ENCODE data around the gene YTHDC1. TPM values are rescaled to one million over a fixed set of nuclear protein-coding genes. Genes with fewer than 3 reads are reported as not detected.
"Not testable (repeated sequence)": the region's sequence is repeated elsewhere in the genome, so short reads cannot be mapped to it uniquely, and the experiment has no call there.

Gene YTHDC1
- total RNA-seq, 1 experiment from 2014 or later: 28.5 TPM

DNA sequence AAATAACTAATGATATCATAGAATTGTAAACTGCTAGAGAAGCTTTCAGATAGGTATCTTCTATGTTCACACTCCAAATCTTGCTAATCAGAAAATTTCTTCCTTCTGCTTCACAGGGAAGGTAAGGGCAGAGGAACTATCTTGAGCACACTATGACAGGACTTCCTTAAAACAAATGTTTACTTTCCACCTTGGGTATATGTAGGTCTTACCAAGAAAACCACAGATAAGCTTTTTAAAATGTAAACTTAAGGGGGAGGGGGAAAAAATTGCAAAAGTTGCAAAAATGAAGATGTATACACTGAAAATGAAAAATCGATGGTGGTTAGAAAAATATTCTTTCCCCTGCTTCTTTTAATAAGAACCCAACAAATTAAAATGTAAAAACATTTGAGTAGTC is 30.9 kb downstream of the YTHDC1 start:
- DNase-seq (ENCODE audit: low read depth, low spot score): no peak
- in situ Hi-C loops (cut with HindIII; ENCODE audit: low pct_unique_long_range_greater_than_20kb, low sequenced_read_pairs): no loop called here

DNA sequence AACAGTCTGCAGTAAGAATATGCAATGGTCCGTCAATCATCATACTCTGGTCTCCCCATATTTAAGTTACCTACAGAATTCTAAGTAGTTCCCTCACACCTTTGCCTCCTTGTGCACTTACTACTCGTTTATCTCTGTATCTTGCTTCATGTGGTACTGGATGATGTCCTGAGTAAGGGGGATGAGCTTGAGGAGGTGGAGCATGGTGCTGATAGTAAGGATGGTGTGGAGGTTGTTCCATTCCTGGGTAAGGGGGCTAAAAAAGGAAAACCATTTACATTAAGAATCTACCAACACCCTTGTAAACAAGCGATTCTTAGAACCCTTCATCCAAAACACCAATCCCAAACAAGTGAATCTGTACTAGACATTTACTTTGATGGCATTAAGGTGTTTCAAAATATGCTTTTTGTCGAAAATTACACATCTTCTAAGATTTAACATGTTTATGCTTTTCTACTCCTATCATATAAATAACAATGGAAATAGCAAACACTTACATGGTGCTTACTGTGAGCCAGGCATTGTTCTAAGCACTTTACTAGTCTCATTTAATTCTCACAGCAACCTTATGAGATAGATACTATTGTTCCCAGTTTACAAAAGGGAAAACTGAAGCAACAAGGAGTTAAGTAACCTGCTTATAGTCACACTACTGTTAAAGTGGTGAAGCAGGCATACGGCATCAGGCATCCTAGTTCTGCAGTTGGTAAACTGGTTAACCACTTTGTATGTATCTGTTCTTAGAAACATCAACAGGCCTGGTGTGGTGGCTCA is 33.5 kb downstream of the YTHDC1 start:
- in situ Hi-C loops (cut with HindIII; ENCODE audit: low pct_unique_long_range_greater_than_20kb, low sequenced_read_pairs): no loop called here
- DNase-seq (ENCODE audit: low read depth, low spot score): no peak

DNA sequence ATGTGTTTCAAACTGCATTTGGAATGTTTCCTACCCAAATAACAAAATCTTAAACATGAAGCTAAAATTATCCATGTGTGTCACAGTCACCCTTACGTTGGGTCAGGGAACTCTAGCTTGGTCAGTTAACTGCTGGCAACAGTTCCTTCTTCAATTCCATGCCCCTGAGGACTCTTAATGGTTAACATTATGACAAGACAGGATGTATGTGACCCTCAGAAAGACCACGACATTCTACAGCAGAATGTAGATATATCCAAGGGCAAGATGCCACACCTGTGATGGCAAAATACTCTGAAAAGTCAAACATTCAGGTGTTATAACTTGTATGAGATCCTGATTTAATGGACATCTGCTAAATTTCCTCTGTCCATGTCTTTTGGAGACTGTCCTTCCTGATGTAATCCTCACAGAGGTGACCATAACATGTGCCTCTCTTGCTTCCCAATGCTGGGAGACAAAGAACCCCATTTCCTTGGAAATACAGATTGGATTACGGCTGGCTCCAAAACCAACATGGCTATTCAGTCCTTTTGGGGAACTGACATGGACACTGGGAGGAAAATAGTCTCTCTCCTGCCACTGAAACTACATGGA is 39.1 kb downstream of the YTHDC1 start:
- in situ Hi-C loops (cut with HindIII; ENCODE audit: low pct_unique_long_range_greater_than_20kb, low sequenced_read_pairs): no loop called here
- DNase-seq (ENCODE audit: low read depth, low spot score): no peak

- in situ Hi-C loops (cut with HindIII; ENCODE audit: low pct_unique_long_range_greater_than_20kb, low sequenced_read_pairs): no loop called here
- DNase-seq (ENCODE audit: low read depth, low spot score): no peak
Measured at GRCh38 chr4:68304731-68305130, 45.2 kb downstream of the YTHDC1 start.

DNA sequence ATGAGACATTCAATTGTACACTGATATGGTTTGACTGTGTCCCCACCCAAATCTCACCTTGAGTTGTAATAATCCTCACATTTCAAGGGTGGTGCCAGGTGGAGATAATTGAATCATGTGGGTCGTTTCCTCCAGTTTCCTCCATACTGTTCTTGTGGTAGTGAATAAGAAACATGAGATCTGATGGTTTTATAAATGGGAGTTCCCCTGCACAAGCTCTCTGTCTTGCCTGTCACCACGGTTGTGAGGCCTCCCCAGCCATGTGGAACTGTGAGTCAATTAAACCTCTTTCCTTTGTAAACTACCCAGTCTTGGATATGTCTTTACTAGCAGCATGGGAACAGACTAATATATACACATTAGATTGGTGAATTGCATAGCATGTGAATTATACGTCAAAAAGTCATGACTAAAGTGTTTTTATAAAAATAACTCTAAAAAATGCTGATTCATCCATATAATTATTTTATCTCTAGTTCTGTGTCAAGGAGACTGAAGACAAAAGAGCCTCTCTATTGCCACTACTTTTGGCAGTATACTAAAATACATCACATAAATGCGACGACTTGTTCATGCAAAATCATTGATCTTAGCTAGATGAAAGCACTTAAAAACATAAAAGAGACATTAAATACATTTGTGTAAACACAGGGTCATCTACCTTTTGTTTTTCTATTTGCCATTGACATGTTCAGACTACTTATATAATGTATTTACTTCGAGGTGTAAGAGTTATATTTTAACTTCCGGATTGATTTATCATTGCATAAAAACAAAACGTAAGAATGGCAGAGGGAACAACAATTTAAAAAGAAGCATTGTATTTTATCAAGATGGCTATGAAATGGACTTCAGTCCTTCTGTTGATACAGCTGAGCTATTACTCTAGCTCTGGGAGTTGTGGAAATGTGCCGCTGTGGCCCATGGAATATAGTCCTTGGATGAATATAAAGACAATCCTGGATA is 50.1 kb downstream of the YTHDC1 start:
- DNase-seq (ENCODE audit: low read depth, low spot score): no peak
- in situ Hi-C loops (cut with HindIII; ENCODE audit: low pct_unique_long_range_greater_than_20kb, low sequenced_read_pairs): no loop called here

DNA sequence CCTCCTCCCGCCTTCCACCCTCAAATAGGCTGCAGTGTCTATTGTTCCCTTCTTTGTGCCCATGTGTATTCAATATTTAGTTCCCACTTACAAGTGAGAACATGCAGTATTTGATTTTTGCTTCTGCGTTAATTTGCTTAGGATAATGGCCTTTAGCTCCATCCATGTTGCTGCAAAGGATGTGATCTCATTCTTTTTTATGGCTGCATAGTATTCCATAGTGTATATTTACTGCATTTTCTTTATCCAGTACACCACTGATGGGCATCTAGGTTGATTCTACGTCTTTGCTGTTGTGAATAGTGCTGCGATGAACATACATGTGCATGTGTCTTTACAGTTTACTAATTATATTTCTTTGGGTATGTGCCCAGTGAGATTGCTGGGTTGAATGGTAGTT is 52.8 kb downstream of the YTHDC1 start:
- in situ Hi-C loops (cut with HindIII; ENCODE audit: low pct_unique_long_range_greater_than_20kb, low sequenced_read_pairs): no loop called here
- DNase-seq (ENCODE audit: low read depth, low spot score): no peak

DNA sequence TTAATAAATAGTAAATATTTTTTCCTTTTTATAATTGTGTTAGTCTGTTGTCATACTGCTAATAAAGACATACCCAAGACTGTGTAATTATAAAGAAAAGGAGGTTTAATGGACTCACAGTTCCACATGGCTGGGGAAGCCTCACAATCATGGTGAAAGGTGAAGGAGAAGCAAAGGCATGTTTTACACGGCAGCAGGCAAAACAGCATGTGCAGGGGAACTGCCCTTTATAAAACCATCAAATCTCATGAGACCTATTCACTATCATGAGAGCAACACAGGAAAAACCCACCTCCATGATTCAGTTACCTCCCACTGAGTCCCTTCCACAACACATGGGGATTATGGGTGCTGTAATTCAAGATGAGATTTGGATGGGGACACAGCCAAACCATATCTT is 58.6 kb downstream of the YTHDC1 start:
- in situ Hi-C loops (cut with HindIII; ENCODE audit: low pct_unique_long_range_greater_than_20kb, low sequenced_read_pairs): no loop called here
- DNase-seq (ENCODE audit: low read depth, low spot score): no peak

DNA sequence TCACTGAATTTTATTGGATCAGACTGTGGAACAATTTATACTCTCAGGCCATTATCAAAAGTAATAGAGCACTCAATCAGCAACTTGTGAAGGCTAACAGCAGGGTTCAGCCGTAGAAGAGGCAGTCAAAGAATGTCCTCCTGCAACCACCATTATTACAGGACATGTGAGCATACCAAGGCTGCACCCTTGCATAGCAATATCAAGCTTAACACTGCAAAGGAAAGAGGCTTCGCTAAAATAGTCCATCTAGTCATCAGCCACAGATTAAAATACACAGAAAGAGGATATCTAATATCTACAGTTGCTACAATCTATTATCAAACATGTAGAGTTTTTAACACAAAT is 61.5 kb downstream of the YTHDC1 start:
- in situ Hi-C loops (cut with HindIII; ENCODE audit: low pct_unique_long_range_greater_than_20kb, low sequenced_read_pairs): no loop called here
- no peak for DNase-seq (ENCODE audit: low read depth, low spot score)

- no peak for DNase-seq (ENCODE audit: low read depth, low spot score)
- in situ Hi-C loops (cut with HindIII; ENCODE audit: low pct_unique_long_range_greater_than_20kb, low sequenced_read_pairs): no loop called here
Measured at GRCh38 chr4:68287704-68288392, 62.0 kb downstream of the YTHDC1 start.

GRCh38 chr4:68283714-68284113 is 66.2 kb downstream of the YTHDC1 start:
- in situ Hi-C loops (cut with HindIII; ENCODE audit: low pct_unique_long_range_greater_than_20kb, low sequenced_read_pairs): no loop called here
- no peak for DNase-seq (ENCODE audit: low read depth, low spot score)

DNA sequence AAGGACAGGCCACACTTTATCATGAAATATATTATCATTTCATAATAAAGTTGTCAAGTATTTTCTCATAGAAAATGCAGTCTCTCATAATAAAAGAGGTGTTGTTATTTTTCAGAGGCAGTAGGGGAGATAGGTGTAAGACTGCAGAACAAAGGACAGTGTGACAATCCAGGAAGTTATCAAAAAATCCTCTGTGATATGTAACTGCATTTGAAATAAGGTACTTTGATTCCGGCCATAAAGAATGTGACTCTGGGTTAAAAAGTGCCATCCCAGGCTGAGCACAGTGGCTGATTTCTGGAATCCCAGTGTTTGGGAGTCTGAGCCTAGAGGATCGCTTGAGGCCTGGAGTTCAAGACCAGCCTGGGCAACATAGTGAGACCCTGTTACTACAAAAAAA is 66.8 kb downstream of the YTHDC1 start:
- no peak for DNase-seq (ENCODE audit: low read depth, low spot score)
- in situ Hi-C loops (cut with HindIII; ENCODE audit: low pct_unique_long_range_greater_than_20kb, low sequenced_read_pairs): no loop called here

- DNase-seq (ENCODE audit: low read depth, low spot score); in situ Hi-C loops (cut with HindIII; ENCODE audit: low pct_unique_long_range_greater_than_20kb, low sequenced_read_pairs): not testable (repeated sequence)
Measured at GRCh38 chr4:68281796-68282740, 67.8 kb downstream of the YTHDC1 start.

GRCh38 chr4:68278029-68278428 is 71.9 kb downstream of the YTHDC1 start:
- DNase-seq (ENCODE audit: low read depth, low spot score): no peak
- in situ Hi-C loops (cut with HindIII; ENCODE audit: low pct_unique_long_range_greater_than_20kb, low sequenced_read_pairs): no loop called here

DNA sequence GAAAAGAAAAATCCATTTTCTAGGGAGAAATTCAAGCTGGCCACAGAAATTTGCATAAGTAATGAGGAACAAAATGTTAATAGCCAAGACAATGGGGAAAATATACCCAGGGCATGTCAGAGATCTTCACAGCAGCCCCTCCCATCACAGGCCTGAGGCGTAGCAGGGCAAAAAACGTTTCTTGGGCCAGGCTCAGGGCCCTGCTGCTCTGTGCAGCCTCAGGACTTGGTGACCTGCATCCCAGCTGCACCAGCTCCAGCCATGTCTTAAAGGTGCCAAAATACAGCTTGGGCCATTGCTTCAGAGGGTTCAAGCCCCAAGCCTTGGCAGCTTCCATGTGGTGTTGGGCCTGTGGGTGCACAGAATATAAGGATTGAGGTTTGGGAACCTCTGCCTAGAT is 72.3 kb downstream of the YTHDC1 start:
- no peak for DNase-seq (ENCODE audit: low read depth, low spot score)
- in situ Hi-C loops (cut with HindIII; ENCODE audit: low pct_unique_long_range_greater_than_20kb, low sequenced_read_pairs): no loop called here

GRCh38 chr4:68272860-68273259 is 77.0 kb downstream of the YTHDC1 start:
- in situ Hi-C loops (cut with HindIII; ENCODE audit: low pct_unique_long_range_greater_than_20kb, low sequenced_read_pairs): no loop called here
- no peak for DNase-seq (ENCODE audit: low read depth, low spot score)

- in situ Hi-C loops (cut with HindIII; ENCODE audit: low pct_unique_long_range_greater_than_20kb, low sequenced_read_pairs): no loop called here
- DNase-seq (ENCODE audit: low read depth, low spot score): no peak
Measured at GRCh38 chr4:68272380-68272779, 77.5 kb downstream of the YTHDC1 start.

GRCh38 chr4:68271851-68272357 is 78.0 kb downstream of the YTHDC1 start:
- peak; percentile 66 for DNase-seq (ENCODE audit: low read depth, low spot score)
- in situ Hi-C loops (cut with HindIII; ENCODE audit: low pct_unique_long_range_greater_than_20kb, low sequenced_read_pairs): no loop called here

Data from SK-MEL-5 (cell line).